NCI-H128 (cell line): ENCODE data around the gene SULF2.
A peak's percentile ranks its signal among the peaks of the same experiment; 100 is the strongest.

Experiments used
- DNase-seq: peaks from one replicate; lab custom pipeline; 2025; ENCODE audit not compliant: unreplicated experiment; lab: John Stamatoyannopoulos, UW

The SULF2 gene

DNA sequence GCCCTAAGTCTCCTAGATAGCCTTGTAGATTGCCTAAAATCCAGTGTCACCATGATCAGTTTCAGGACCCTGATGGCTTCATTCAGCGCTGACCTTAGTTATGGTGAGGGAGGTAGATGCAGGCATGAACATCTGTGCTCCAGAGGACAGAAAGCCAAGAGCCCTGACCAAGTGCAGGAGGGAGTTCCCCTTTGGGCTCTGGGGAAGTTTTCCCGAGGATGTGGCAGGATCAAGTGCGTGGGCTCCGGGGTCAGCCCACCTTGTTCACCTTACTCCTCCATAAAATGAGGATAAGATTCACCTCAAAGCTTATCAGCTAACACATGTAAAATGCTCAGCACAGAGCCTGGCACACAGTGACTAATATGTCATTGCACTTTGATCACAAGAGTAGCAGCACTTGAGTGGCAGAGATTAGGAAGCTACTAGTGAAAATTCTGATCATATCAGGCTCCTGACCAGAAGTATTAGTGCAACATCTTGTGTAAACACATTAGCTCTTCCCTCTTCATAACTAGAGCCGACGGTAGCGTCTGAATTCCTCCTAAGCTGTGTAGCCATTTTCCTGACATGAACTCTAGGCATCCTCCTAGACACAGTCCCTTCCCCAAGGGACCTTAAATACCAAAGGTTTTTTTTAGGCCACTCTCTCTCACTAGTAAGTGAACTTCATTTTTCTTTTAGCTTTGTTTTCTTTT is 125.2 kb downstream of the SULF2 start:
- no peak for DNase-seq

DNA sequence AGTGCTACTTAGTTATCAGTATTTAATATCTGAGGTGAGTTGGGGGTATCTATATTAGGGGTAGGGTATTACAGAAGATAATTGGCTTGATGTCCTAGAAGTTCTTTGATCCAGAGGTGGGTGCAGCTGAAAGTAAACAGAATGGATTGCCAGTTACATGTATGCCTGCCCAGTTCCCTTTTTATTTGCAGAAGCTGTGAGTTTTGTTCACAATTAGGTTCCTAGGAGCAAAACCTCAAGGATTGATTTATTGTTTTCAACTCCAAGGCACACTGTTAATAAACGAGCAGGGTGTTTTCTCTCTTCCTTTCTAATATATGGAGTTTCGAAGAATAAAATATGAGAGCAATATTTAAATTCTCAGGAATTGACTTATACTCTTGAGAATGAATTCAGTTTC is 129.0 kb downstream of the SULF2 start:
- DNase-seq: no peak

DNA sequence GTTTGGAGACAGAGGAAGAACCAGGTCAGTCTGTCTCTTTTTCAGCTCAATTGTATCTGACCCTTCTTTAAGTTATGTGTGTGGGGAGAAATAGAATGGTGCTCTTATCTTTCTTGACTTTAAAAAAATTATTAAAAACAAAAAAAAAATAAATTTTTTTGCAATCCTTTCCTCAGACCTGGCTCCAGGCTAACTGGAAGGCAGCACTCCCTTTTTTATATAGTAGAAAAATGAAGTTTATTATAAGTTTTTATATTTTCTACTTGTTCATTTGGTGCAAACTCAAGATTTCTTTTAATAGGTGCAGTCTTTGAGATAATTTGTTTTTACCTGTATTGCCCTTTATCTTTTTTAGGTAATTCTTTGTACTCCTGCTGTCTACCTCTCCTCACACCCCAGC is 129.6 kb downstream of the SULF2 start:
- DNase-seq: no peak

DNA sequence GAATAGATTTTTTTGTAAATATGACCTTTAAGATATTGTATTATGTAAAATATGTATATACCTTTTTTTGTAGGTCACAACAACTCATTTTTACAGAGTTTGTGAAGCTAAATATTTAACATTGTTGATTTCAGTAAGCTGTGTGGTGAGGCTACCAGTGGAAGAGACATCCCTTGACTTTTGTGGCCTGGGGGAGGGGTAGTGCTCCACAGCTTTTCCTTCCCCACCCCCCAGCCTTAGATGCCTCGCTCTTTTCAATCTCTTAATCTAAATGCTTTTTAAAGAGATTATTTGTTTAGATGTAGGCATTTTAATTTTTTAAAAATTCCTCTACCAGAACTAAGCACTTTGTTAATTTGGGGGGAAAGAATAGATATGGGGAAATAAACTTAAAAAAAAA is 130.9 kb downstream of the SULF2 start:
- DNase-seq: no peak

DNA sequence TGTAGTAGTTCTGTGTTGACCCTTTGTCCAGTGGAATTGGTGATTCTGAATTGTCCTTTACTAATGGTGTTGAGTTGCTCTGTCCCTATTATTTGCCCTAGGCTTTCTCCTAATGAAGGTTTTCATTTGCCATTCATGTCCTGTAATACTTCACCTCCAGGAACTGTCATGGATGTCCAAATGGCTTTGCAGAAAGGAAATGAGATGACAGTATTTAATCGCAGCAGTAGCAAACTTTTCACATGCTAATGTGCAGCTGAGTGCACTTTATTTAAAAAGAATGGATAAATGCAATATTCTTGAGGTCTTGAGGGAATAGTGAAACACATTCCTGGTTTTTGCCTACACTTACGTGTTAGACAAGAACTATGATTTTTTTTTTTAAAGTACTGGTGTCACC is 131.4 kb downstream of the SULF2 start:
- DNase-seq: no peak

DNA sequence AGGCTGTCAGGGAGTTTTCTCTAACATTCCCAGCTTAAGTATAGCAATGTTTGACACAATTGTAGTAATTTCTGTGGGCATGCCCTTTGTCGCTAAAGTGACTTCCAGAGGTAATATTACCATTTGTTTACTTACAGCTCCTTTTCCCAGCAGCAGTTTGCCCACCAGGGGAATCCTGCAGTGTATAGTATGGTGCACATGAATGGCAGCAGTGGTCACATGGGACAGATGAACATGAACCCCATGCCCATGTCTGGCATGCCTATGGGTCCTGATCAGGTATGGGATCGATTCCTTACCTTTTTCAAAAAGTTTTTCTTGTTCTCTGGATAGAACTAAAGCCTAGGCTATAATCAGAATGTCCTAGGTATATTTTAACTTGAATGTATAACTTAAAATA is 132.5 kb downstream of the SULF2 start:
- no peak for DNase-seq

DNA sequence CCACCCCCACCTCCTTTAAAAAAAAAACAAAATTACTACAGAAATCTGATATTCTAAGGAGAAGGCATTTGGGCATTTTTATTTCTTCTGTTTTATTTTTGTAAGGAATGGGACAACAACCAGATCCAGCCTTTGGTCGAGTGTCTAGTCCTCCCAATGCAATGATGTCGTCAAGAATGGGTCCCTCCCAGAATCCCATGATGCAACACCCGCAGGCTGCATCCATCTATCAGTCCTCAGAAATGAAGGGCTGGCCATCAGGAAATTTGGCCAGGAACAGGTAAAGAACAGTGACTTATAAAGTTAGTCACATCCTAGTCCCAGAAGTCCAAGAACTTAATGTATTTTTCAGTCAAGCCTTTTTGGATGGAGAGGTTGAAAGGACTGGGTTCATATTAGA is 133.0 kb downstream of the SULF2 start:
- no peak for DNase-seq

DNA sequence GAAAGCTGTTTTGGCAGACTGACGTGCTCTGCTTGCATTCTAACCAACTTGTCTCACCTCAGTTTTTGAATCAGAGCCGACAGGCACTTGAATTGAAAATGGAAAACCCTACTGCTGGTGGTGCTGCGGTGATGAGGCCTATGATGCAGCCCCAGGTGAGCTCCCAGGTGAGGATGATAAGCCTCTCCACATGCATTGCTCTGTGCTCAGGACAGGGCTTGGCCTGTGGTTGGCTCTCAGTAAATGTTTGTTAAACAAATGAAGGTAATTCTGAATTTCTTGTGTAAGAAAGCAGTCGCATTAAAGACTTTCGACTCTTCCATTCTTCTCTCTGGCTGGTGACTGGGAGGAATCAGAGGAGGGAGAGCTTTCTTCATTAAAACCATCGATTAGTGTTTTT is 136.3 kb downstream of the SULF2 start:
- no peak for DNase-seq

DNA sequence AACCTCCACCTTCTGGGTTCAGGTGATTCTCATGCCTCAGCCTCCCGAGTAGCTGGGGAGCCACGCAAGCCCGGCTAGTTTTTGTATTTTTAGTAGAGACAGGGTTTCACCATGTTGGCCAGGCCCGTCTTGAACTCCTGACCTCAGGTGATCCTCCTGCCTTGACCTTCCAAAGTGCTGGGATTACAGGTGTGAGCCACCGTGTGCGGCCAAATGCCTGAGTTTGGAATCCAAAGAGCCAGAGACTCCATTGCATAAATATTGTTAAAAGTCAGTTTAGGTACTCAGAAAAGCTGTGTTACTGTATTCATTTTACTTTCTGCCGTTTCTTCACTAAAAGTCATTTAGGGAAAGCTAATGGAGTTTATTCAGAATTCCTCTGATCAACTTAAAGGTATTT is 137.3 kb downstream of the SULF2 start:
- no peak for DNase-seq

DNA sequence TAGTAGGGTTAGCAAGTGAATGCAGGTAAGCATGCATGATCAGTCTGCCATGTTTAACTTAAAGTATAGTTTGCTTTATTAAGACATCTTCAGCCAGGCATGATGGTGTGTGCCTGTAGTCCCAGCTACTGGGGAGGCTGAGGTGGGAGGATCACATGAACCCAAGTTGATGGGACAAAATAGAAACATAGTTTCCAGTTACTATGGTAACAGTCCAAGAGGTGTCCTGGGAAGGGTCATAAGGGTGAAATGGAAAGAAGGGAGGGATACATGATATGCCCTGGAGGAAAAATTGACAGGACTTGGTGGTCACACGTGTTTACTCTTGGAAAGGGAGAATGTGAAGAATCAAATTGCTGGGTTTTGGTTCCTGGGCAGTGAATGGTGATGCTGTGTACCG is 139.6 kb downstream of the SULF2 start:
- no peak for DNase-seq

DNA sequence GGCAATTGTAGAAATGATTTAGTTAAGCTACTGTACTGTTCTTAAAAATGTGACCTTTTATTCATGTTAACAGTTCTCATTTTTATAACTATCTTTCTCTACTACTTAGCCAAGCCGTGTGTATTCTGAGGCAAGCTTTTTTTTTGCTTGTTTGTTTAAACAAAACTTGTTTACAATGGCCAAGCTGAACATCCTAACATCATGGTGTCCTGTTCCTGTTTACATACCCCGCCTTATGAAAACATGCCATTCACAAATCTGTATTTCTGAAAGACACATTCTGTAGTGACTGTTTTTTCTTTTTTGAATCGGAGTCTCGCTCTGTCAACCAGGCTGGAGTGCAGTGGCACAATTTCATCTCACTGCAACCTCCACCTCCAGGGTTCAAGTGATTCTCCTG is 142.7 kb downstream of the SULF2 start:
- DNase-seq: no peak

DNA sequence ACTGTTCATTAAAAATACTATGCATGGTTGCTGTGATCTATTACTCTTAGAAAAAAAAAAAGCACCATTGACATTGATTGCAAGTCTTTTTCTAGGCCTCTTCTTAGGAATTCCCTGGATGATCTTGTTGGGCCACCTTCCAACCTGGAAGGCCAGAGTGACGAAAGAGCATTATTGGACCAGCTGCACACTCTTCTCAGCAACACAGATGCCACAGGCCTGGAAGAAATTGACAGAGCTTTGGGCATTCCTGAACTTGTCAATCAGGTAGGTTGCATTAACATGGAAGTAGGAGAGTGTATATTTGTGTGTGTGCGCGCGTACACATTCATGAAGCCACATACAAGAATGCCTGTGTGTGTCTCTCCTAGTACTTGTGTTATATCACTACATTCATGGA is 143.2 kb downstream of the SULF2 start:
- no peak for DNase-seq

DNA sequence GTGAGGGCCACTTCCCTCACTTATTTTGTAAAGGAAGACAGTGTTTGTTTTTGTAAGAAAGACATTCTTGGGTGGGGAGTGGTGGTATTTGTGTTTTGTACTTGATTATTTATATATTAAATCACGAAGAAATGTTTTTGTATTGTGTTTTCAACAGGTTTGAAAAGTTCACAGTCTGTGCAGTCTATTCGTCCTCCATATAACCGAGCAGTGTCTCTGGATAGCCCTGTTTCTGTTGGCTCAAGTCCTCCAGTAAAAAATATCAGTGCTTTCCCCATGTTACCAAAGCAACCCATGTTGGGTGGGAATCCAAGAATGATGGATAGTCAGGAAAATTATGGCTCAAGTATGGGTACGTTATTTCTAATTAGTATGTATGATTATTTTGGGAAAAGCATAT is 146.4 kb downstream of the SULF2 start:
- DNase-seq: no peak

DNA sequence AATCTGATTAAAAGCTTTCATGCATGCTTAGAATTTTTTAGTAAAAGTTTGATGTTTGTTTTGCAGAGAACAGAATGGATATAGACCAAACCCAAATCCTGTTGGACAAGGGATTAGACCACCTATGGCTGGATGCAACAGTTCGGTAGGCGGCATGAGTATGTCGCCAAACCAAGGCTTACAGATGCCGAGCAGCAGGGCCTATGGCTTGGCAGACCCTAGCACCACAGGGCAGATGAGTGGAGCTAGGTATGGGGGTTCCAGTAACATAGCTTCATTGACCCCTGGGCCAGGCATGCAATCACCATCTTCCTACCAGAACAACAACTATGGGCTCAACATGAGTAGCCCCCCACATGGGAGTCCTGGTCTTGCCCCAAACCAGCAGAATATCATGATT is 150.0 kb downstream of the SULF2 start:
- no peak for DNase-seq

DNA sequence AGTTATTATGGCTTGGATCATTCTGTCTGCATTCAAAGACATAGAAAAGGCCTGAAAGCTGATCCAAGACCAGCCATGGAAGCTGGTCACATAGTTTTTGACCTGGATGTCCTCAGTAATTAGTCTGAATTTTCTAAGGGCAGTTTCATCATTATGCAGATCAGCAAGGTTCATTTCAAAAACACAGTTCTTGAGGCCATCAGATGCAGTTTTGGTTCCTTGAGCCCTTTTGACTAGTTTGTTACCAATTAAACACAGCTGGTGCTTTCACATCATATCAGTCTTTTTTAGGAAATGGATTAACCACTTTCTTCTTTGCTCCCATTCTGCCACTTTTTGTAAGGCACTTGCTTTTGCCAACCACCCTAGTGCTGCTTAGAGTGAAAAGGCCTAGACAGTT is 154.2 kb downstream of the SULF2 start:
- DNase-seq: no peak

DNA sequence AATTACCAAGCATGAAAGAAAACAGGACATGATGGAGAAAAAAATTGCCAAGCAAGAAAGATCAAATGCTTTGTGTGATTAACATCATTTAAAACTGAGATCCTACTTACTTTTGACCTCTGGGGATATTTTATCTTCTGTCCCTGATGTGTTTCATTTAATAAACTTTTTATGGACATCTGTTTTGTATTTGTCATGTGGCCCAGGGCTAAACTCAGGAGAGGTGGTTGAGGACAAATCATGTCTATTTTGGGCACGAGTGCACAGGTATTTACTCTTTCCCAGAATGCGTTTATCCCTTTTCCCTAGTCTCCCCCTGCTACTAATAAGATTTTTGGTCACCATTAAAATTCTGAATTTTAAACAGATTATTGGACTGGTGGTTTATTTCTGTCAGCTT is 155.4 kb downstream of the SULF2 start:
- DNase-seq: no peak

DNA sequence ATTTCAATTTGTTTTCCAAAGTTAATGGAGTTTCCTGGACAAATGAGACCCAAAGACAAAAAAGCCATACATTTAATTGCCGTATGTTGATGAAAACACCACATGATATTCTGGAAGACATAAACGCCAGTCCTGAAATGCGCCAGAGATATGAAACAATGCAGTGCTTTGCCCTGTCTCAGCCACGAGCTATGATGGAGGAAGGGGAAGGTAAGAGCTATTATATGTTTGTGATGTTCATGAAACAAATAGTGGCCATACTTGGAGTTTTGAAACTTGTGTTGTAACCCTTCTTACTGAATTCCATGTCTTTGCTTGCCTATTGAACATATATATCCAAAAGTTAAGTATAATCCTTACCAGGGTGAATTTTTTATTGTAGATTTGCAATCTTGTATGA is 157.7 kb downstream of the SULF2 start:
- DNase-seq: no peak

DNA sequence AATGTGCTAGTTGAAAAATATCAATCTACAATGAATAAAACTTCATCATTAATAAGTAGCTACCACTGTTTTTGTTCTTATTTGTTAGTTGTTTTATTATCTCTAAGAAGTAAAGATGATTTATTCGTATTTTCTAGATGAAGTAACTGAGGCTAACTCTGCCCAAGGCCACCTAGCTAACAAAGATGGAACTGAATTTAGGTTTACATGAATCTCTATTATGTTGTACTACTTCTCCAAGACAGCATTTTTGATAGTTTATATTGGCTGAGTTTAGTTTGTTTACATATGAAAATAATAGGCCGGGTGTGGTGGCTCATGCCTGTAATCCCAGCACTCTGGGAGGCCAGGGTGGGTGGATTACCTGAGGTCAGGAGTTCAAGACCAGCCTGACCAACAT is 162.1 kb downstream of the SULF2 start:
- DNase-seq: no peak

DNA sequence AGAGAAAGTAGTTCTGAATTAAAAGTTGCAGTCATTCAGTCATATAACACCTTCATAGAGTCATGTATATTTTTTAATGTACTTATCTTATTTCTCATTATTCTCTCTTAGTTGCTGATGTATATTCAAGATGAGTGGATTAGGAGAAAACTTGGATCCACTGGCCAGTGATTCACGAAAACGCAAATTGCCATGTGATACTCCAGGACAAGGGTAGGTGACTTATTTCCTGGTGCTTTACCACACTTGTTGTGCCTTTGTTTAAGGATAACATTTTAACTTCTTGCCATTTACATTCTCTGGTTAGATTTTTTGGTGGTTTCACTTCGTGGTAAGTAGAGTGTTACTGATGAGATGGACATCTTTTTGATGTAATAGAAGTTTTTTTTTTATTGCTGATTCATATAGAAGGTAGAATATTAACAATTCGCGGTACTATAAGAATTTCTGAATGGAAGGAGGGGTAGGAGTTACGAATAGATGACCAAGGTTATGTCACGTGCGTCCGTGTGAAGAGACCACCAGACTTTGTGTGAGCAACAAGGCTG is 163.1 kb downstream of the SULF2 start:
- DNase-seq: no peak

DNA sequence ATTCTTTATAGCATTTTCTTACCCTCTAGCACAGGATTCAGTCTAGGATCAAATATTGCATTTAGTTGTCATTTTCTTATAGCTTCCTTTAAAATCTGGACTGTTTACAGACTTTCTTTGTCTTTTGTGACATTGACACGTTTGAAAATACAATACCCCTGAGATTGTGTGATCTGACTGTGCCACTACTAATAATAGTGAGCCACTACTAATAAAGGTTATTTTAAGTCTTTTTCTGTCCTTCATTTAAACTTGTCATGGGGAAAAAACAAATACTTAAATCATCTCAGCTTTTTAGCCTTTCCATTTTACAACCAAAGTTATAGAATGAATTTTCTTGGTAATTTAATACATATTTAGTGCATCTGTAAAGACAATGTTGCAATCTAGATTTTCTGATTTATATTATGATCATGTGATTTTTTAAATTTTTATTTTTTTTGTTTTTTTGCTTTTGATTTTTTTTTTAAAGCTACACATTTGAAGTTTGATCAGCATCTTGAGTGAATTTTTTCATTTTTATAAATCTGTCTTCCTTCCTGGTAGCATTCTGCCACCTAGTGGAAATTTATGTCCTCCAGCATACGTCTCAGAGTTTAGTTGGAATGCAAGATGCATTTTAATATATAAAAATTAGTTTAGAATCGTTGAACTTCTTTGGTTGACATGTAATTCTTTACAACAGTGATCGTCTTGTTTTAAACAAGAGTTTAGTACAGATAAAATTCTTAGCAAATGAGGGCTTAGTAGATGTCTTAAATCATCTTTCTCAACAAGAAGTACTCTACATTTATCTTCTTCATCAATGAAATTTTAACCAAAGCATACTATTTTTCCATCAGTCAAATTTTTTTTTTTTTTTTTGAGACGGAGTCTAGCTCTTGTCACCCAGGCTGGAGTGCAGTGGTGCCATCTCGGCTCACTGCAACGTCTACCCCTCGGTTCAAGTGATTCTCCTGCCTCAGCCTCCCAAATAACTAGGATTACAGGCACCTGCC is 164.2 kb downstream of the SULF2 start:
- peak; percentile 3 for DNase-seq

DNA sequence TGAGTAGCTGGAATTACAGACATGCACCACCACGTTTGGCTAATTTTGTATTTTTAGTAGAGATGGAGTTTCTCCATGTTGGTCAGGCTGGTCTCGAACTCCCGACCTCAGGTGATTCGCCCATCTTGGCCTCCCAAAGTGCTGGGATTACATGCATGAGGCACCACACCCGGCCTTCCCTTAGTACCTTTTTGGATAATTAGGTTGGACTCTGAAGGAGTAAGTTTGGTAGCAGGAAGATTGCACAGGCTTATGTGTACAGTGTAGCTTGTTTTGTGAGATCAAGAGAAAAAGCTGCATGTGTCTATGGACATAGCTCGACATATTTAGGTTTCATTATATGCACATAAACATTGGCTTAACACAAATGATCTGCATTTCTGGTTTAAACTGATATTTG is 166.8 kb downstream of the SULF2 start:
- DNase-seq: no peak

DNA sequence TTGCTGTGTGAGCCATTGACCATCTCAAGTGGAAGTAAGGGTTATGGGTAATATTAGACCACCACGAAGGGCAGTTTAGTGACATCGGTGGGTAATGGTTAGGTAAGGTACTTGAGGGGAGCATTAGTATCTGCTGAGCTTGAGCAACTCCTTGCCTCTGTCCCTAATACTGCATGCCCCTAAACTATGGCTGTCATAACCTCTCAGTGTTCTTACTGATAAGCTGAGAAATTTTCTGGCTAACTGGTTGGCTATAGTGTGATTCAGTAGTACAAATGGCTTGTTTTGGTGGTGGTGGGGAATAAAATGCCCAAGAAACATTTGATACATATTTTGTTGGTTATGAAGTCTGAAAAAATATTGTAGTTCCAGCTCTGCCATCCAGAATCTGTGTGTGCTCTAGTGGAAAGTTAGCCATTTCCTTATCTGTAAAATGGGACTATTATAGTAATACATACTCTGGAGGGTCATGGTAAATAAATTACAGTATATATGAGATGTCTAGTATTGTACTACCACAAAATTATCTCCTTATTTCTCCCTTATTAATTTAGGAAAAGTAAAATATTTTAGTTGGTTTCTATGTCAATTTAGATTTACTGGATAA is 170.5 kb downstream of the SULF2 start:
- DNase-seq: no peak
